GM12892 (cell line): ENCODE results near the gene SLC6A16.

Experiments
- DNase-seq: peaks from one replicate; pipeline ENCODE4 v3.0.0; 2011; ENCODE audit not compliant: insufficient read length
- FAIRE-seq: peaks from 2 replicates; lab custom pipeline; 2011; peaks lifted over from hg19 to GRCh38; lab: Jason Lieb, UNC
- POLR2A ChIP-seq: IDR thresholded peaks from 2 replicates; pipeline ENCODE4 v1.6.1; 2011; ENCODE audit warnings: low read depth, low read length, control low read depth
- POLR2AphosphoS5 ChIP-seq: IDR thresholded peaks from 2 replicates; pipeline ENCODE4 v1.6.1; 2011; ENCODE audit warnings: low read depth, low read length, control low read depth

SLC6A16 gene

DNA sequence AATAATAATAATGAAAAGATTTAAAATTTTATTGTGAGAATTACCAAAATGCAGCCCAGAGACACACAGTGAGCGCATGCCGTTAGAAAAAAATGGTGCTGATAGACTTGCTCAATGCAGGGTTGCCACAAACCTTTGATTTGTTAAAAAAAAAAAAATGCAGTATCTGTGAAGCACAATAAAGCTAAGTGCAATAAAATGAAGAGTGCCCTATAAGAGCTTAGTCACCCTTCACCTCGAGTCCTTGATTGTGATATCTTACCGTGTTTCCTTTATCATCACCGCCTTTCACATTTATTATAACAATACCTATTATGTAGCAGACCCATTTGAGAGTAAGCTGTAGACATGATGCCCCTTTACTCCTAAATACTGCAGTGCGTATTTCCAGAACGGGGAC is 83.2 kb downstream of the SLC6A16 start:
- FAIRE-seq (no peak), DNase-seq (no peak)
- no peak for TF ChIP-seq POLR2AphosphoS5
- no peak for TF ChIP-seq POLR2A
